ENCODE results near the gene KDM1A. TPM values are rescaled to one million over a fixed set of nuclear protein-coding genes. Genes with fewer than 3 reads are reported as not detected.

Gene KDM1A
- total RNA-seq, 1 experiment from 2014 or later: 72.3 TPM

DNA sequence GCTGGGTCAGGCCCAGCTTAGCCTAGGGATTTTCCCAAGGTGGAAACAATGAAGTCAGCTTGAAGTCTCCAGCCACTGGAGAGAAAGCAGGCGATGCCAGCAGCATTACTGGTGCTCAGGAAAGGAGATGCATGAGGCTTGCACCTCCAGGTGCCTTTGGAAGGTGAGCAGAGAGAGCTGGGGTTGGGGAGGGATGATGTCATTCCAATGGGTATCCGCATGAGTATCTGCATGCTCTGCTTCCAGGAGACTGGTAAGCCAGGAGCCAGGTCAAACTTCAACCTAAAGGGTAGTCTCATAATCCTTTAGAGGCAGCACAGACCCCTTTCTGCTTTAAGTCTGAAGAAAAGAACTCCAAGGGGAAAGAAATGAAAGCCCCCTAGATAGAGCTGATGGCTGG lies 68.8 kb downstream of the KDM1A start:
- Mint-ChIP-seq H3K4me3 (ENCODE audit: unreplicated experiment) (no peak overlapping the region), H3K27me3 (ENCODE audit: insufficient read depth, unreplicated experiment) (no peaks in the 10 kb centered on the region), H3K9me3 (ENCODE audit: unreplicated experiment) (no peaks in the 10 kb centered on the region), H3K27ac (ENCODE audit: low read depth, unreplicated experiment) (peak overlapping the region; percentile 6), H3K4me1 (ENCODE audit: insufficient read depth, unreplicated experiment) (peaks cover 6% of the 10 kb centered on the region), H3K36me3 (ENCODE audit: insufficient read depth, unreplicated experiment) (peaks cover 70% of the 10 kb centered on the region)
- CTCF ChIA-PET: interaction anchor here (2.0 kb wide), 1 partner anchor 96 kb away, joined by 11 read pairs; no protein-coding TSS in a partner anchor
- intact Hi-C loops (cut with micrococcal nuclease): no loop called here
- TF ChIP-seq, protein P1, sequence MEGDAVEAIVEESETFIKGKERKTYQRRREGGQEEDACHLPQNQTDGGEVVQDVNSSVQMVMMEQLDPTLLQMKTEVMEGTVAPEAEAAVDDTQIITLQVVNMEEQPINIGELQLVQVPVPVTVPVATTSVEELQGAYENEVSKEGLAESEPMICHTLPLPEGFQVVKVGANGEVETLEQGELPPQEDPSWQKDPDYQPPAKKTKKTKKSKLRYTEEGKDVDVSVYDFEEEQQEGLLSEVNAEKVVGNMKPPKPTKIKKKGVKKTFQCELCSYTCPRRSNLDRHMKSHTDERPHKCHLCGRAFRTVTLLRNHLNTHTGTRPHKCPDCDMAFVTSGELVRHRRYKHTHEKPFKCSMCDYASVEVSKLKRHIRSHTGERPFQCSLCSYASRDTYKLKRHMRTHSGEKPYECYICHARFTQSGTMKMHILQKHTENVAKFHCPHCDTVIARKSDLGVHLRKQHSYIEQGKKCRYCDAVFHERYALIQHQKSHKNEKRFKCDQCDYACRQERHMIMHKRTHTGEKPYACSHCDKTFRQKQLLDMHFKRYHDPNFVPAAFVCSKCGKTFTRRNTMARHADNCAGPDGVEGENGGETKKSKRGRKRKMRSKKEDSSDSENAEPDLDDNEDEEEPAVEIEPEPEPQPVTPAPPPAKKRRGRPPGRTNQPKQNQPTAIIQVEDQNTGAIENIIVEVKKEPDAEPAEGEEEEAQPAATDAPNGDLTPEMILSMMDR (IDR thresholded peaks at IDR 0.05; ENCODE audit: unreplicated experiment): no peak
- DNase-seq (ENCODE audit: unreplicated experiment): no peak
- BruUV-seq (replicated peaks): no TSS peak
- POLR2A ChIA-PET: interaction anchor here (0.8 to 1.4 kb wide), 3 partner anchors 8 to 90 kb away, joined by 3 read pairs; no protein-coding TSS in a partner anchor

DNA sequence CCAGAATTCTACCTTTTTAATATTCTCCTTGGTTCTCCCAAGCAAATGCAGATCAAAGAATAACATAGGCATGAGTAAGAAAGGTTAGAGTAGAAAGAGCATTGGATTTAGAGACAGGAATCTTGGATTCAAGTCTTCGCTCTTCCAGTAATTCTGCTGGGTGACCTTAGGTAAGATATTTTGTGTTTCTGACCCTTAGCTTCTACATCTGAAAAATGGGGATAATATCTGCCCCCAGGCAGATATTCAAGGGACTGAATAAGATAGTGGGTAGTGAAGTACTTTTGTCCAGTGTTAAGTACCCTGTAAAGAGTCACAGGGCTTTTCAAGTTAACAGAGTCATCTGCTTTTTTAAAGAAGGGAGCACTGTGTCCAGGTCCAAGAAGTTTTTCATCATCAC lies 70.8 kb downstream of the KDM1A start:
- TF ChIP-seq, protein P1 (IDR thresholded peaks at IDR 0.05; ENCODE audit: unreplicated experiment): no peak
- peaks cover 60% of the 10 kb centered on the region for H3K36me3 Mint-ChIP-seq (ENCODE audit: insufficient read depth, unreplicated experiment)

DNA sequence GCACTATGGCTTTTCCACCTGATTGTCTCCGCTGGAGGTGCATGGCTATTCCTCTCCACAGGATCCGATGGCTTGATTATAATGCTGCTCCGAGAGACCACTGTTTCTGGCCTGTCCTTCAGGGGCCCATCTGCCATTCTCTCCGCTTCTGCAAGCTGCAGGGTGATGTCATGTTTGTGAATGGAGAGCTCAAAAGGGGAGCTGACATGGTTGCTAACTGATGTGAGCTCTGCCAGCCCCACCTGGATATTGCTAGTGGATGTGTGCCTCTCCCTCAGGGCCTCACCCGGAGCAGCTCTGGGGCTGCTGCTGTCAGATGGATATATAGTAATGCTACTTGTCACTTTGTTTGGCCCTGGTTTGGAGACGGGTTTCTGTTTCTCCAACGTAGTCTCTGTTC lies 72.3 kb downstream of the KDM1A start:
- Mint-ChIP-seq H3K4me3 (ENCODE audit: unreplicated experiment) (no peak overlapping the region), H3K4me1 (ENCODE audit: insufficient read depth, unreplicated experiment) (peaks cover 6% of the 10 kb centered on the region), H3K27ac (ENCODE audit: low read depth, unreplicated experiment) (no peak overlapping the region), H3K36me3 (ENCODE audit: insufficient read depth, unreplicated experiment) (peaks cover 47% of the 10 kb centered on the region), H3K27me3 (ENCODE audit: insufficient read depth, unreplicated experiment) (no peaks in the 10 kb centered on the region), H3K9me3 (ENCODE audit: unreplicated experiment) (peaks cover 7% of the 10 kb centered on the region)
- intact Hi-C loops (cut with micrococcal nuclease): loop anchor here (10.0 kb wide), 1 partner anchor 443 kb away; the partner anchor contains the start of gene E2F2
- ChIA-PET POLR2A (interaction anchor here (0.6 kb wide), 2 partner anchors 33 to 1546 kb away, joined by 3 read pairs; no protein-coding TSS in a partner anchor), CTCF (interaction anchor here (1.2 to 13.5 kb wide), 2 partner anchors 91 to 114 kb away, joined by 4 to 405 read pairs; no protein-coding TSS in a partner anchor)
- TF ChIP-seq, protein P1 (IDR thresholded peaks at IDR 0.05; ENCODE audit: unreplicated experiment): no peak
- no peak for DNase-seq (ENCODE audit: unreplicated experiment)
- no TSS peak for BruUV-seq (replicated peaks)

More for the DNA sequence above, 70.8 kb downstream of the KDM1A start:
- Mint-ChIP-seq H3K4me3 (ENCODE audit: unreplicated experiment) (no peak overlapping the region), H3K9me3 (ENCODE audit: unreplicated experiment) (no peaks in the 10 kb centered on the region), H3K27ac (ENCODE audit: low read depth, unreplicated experiment) (no peak overlapping the region), H3K27me3 (ENCODE audit: insufficient read depth, unreplicated experiment) (no peaks in the 10 kb centered on the region), H3K4me1 (ENCODE audit: insufficient read depth, unreplicated experiment) (no peaks in the 10 kb centered on the region)
- BruUV-seq (replicated peaks): no TSS peak
- intact Hi-C loops (cut with micrococcal nuclease): loop anchor here (10.0 kb wide), 1 partner anchor 445 kb away; the partner anchor contains the start of gene E2F2
- POLR2A ChIA-PET: interaction anchor here (0.9 to 1.0 kb wide), 2 partner anchors 10 to 119 kb away, joined by 3 to 6 read pairs; no protein-coding TSS in a partner anchor
- DNase-seq (ENCODE audit: unreplicated experiment): no peak
- CTCF ChIA-PET: interaction anchor here (1.1 to 2.6 kb wide), 4 partner anchors 8 to 94 kb away, joined by 3 to 19 read pairs (median 4); no protein-coding TSS in a partner anchor

DNA sequence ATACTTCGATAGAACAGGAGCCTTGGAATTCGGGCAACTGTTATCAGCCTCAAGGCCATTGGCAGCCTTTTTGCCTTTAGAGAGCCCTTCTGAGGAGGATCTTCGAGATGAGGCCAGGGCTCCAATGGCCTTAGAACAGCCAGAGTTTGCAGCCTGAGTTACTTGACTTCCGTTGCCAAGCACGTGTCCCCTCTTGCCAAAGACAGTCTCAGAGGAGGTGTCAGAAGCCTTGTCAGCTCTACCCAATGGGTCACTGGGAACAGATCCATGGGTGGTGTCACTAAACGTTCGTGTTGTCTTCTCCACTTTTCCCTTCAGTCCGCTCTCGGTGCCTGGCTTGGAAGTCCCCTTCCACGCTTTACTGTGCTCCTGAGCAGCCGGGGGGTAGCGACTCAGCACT lies 73.2 kb downstream of the KDM1A start:
- H3K4me3 Mint-ChIP-seq (ENCODE audit: unreplicated experiment): no peak overlapping the region
- TF ChIP-seq, protein P1 (IDR thresholded peaks at IDR 0.05; ENCODE audit: unreplicated experiment): no peak
- no TSS peak for BruUV-seq (replicated peaks)
- H3K36me3 Mint-ChIP-seq (ENCODE audit: insufficient read depth, unreplicated experiment): peaks cover 39% of the 10 kb centered on the region
- CTCF ChIA-PET: interaction anchor here (1.0 to 13.5 kb wide), 3 partner anchors 91 to 115 kb away, joined by 3 to 405 read pairs (median 4); no protein-coding TSS in a partner anchor
- no peak overlapping the region for H3K27ac Mint-ChIP-seq (ENCODE audit: low read depth, unreplicated experiment)
- H3K27me3 Mint-ChIP-seq (ENCODE audit: insufficient read depth, unreplicated experiment): no peaks in the 10 kb centered on the region
- intact Hi-C loops (cut with micrococcal nuclease): loop anchor here (10.0 kb wide), 1 partner anchor 442 kb away; the partner anchor contains the start of gene E2F2
- POLR2A ChIA-PET: interaction anchor here (1.0 to 3.2 kb wide), 4 partner anchors 12 to 75 kb away, joined by 3 to 8 read pairs (median 4); partner anchors contain the start of gene KDM1A
- peaks cover 7% of the 10 kb centered on the region for H3K9me3 Mint-ChIP-seq (ENCODE audit: unreplicated experiment)
- peaks cover 9% of the 10 kb centered on the region for H3K4me1 Mint-ChIP-seq (ENCODE audit: insufficient read depth, unreplicated experiment)
- no peak for DNase-seq (ENCODE audit: unreplicated experiment)
